Measurements from ENCODE around the gene KIAA0930.

DNA sequence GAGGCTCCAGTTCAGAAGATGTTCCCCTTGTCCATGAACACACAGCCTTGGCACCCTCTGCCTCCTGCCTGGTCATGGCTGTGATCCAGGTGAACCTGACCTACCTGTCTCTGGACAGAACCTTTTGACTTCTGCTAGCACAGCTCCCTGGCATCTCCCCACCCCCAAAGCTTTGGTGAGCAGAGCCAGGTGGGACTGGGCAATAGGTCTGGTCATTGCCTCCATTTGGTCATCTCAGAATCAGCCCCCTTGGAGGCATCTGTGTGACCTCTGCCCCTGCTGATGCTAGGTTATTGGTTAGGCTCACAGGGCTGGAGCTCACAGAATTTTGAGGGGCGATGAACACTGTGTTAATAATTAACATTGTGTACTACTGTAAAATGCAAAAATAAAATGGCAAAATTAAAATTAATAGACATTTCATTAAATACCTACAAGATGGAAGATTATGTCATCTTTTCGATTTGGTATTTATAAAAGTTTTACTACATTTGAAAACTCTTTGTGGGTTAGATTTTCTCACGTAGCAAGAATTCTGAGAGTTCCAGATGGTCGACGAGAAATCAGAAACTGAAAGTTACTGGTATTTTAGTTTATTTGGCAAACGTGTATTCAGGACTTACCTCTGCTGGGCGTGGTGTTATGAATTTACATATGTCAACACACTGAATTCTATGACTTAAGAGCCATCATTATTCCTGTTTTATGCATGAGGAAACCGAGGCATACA, 8.3 kb upstream of the KIAA0930 start:
- TF ChIP-seq EZH2 (IDR thresholded peaks at IDR 0.05; ENCODE audit: low read depth, unreplicated experiment), result no peak
- TF ChIP-seq, protein P1, sequence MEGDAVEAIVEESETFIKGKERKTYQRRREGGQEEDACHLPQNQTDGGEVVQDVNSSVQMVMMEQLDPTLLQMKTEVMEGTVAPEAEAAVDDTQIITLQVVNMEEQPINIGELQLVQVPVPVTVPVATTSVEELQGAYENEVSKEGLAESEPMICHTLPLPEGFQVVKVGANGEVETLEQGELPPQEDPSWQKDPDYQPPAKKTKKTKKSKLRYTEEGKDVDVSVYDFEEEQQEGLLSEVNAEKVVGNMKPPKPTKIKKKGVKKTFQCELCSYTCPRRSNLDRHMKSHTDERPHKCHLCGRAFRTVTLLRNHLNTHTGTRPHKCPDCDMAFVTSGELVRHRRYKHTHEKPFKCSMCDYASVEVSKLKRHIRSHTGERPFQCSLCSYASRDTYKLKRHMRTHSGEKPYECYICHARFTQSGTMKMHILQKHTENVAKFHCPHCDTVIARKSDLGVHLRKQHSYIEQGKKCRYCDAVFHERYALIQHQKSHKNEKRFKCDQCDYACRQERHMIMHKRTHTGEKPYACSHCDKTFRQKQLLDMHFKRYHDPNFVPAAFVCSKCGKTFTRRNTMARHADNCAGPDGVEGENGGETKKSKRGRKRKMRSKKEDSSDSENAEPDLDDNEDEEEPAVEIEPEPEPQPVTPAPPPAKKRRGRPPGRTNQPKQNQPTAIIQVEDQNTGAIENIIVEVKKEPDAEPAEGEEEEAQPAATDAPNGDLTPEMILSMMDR (conservative IDR thresholded peaks at IDR 0.05; ENCODE audit: low read depth in 2 of 2), result no peak
- TF ChIP-seq STAT1 (IDR thresholded peaks at IDR 0.05; ENCODE audit: unreplicated experiment), result no peak
- no peak for TF ChIP-seq REST (IDR thresholded peaks at IDR 0.05; ENCODE audit: unreplicated experiment)
- no peak for TF ChIP-seq EZH2phosphoT487 (IDR thresholded peaks at IDR 0.05; ENCODE audit: unreplicated experiment)
- TF ChIP-seq POLR2AphosphoS5 (IDR thresholded peaks at IDR 0.05; ENCODE audit: low read depth), result no peak
- TF ChIP-seq ZNF114 (CRISPR knock-in tag; IDR thresholded peaks at IDR 0.05), result no peak
- TF ChIP-seq CREB1 (CRISPR knock-in tag; IDR thresholded peaks at IDR 0.05; ENCODE audit: low read depth), result no peak

All from GM23338 (cell line).